Liver (tissue), 3 donors: ENCODE data around the gene FAM169A.

Experiments
- EGR1 ChIP-seq, 2 donors: IDR thresholded peaks; 2 replicates each; pipeline ENCODE4 v1.6.1; 2016 to 2018; ENCODE audit warnings: antibody characterized with exemption in 2 of 2, low read depth in 2 of 2
- FOXA2 ChIP-seq: IDR thresholded peaks from 2 replicates; pipeline ENCODE4 v1.6.1; 2016; ENCODE audit warnings: antibody characterized with exemption
- HNF4G ChIP-seq: IDR thresholded peaks from 2 replicates; pipeline ENCODE4 v1.6.1; 2016; ENCODE audit warnings: antibody characterized with exemption
- JUND ChIP-seq, 2 donors: IDR thresholded peaks; 2 replicates each; pipeline ENCODE4 v1.6.1; 2016; ENCODE audit warnings: antibody characterized with exemption in 2 of 2
- RAD21 ChIP-seq, 2 donors: IDR thresholded peaks; 2 replicates each; pipeline ENCODE4 v1.6.1; 2016; ENCODE audit warnings: antibody characterized with exemption in 2 of 2, mild to moderate bottlenecking in 2 of 2
- TAF1 ChIP-seq: conservative IDR thresholded peaks from 2 replicates; pipeline ENCODE4 v1.6.1; 2016; ENCODE audit warnings: antibody characterized with exemption, mild to moderate bottlenecking
- TF ChIP-seq, protein P1 (sequence below): fragments of 150-350 bp; IDR thresholded peaks from 2 replicates; pipeline ENCODE4 v1.5.1; 2017; ENCODE audit warnings: improper control_type of control experiment, low read depth, low read length; ENCODE audit not compliant: missing input control
- TF ChIP-seq, protein P2 (sequence below): IDR thresholded peaks from 2 replicates; pipeline ENCODE4 v1.6.1; 2016; ENCODE audit warnings: antibody characterized with exemption
- donor health status: healthy.
- donor health status: healthy.

DNA sequence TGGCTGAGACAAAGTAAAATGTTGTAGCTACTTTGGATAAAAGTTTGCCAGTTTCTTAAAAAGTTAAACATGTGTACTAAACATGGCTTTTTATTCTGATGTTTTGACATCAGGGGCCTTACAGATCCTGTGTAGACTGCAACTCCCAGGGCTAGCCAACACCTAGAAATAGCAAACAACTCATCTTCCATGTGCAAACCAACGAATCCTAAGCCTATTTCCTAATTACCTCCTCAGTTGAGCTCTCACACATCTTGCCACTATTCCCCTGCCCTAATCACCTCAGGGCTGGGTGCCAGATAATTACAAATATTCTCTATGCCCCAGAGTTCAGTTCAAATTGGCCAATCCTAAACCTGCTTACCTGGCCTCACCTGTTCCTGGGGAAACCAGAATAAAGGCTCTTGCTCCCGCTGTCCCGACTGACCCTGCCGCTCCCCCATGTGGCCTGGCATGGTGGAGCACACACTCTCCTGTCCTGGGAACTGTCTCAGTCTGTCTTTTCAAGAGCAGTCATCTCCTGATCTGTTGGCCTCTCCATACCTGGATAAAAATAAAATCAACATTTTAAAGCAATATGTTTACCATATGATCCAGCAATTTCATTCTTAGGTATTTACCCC lies 37.1 kb upstream of the FAM169A start:
- TF ChIP-seq, protein P1, sequence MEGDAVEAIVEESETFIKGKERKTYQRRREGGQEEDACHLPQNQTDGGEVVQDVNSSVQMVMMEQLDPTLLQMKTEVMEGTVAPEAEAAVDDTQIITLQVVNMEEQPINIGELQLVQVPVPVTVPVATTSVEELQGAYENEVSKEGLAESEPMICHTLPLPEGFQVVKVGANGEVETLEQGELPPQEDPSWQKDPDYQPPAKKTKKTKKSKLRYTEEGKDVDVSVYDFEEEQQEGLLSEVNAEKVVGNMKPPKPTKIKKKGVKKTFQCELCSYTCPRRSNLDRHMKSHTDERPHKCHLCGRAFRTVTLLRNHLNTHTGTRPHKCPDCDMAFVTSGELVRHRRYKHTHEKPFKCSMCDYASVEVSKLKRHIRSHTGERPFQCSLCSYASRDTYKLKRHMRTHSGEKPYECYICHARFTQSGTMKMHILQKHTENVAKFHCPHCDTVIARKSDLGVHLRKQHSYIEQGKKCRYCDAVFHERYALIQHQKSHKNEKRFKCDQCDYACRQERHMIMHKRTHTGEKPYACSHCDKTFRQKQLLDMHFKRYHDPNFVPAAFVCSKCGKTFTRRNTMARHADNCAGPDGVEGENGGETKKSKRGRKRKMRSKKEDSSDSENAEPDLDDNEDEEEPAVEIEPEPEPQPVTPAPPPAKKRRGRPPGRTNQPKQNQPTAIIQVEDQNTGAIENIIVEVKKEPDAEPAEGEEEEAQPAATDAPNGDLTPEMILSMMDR, result peak; percentile 78
- TF ChIP-seq, protein P2, sequence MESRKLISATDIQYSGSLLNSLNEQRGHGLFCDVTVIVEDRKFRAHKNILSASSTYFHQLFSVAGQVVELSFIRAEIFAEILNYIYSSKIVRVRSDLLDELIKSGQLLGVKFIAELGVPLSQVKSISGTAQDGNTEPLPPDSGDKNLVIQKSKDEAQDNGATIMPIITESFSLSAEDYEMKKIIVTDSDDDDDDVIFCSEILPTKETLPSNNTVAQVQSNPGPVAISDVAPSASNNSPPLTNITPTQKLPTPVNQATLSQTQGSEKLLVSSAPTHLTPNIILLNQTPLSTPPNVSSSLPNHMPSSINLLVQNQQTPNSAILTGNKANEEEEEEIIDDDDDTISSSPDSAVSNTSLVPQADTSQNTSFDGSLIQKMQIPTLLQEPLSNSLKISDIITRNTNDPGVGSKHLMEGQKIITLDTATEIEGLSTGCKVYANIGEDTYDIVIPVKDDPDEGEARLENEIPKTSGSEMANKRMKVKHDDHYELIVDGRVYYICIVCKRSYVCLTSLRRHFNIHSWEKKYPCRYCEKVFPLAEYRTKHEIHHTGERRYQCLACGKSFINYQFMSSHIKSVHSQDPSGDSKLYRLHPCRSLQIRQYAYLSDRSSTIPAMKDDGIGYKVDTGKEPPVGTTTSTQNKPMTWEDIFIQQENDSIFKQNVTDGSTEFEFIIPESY, result no peak
- peak; percentile 97 to 98 for TF ChIP-seq RAD21 (IDR thresholded peaks at IDR 0.05)
- TF ChIP-seq JUND (IDR thresholded peaks at IDR 0.05), result no peak
- TF ChIP-seq TAF1, result no peak
- no peak for TF ChIP-seq EGR1 (IDR thresholded peaks at IDR 0.05; ENCODE audit: low read depth in 2 of 2)
- no peak for TF ChIP-seq FOXA2
- no peak for TF ChIP-seq HNF4G
